ENCODE measurements around the gene KLHL26.
A peak's percentile ranks its signal among the peaks of the same experiment; 100 is the strongest.
"Not testable (repeated sequence)": the region's sequence is repeated elsewhere in the genome, so short reads cannot be mapped to it uniquely, and the experiment has no call there.

KLHL26 gene, protein sequence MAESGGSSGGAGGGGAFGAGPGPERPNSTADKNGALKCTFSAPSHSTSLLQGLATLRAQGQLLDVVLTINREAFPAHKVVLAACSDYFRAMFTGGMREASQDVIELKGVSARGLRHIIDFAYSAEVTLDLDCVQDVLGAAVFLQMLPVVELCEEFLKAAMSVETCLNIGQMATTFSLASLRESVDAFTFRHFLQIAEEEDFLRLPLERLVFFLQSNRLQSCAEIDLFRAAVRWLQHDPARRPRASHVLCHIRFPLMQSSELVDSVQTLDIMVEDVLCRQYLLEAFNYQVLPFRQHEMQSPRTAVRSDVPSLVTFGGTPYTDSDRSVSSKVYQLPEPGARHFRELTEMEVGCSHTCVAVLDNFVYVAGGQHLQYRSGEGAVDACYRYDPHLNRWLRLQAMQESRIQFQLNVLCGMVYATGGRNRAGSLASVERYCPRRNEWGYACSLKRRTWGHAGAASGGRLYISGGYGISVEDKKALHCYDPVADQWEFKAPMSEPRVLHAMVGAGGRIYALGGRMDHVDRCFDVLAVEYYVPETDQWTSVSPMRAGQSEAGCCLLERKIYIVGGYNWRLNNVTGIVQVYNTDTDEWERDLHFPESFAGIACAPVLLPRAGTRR

GRCh38 chr19:18636969-18637629 is at the start of gene KLHL26:
Gene KLHL26, plus strand, starts transcription at chr19:18637028. Its CDS starts 27 bp downstream, at chr19:18637055.
- TF ChIP-seq POLR2A (IDR thresholded peaks at IDR 0.05; ENCODE audit: low read length) (peak; percentile 33), GATA1 (IDR thresholded peaks at IDR 0.05; ENCODE audit: low read depth, low read length) (no peak)
- no peak for DNase-seq

- no peak for TF ChIP-seq POLR2A (IDR thresholded peaks at IDR 0.05; ENCODE audit: low read length)
- no peak for TF ChIP-seq GATA1 (IDR thresholded peaks at IDR 0.05; ENCODE audit: low read depth, low read length)
- DNase-seq, result peak in 1 of 2 experiments; percentile 49
These were observed 49.3 kb upstream of the KLHL26 start for GRCh38 chr19:18587561-18587960.

GRCh38 chr19:18587962-18588610 is 48.7 kb upstream of the KLHL26 start:
- DNase-seq, result no peak
- TF ChIP-seq POLR2A (IDR thresholded peaks at IDR 0.05; ENCODE audit: low read length) (no peak), GATA1 (IDR thresholded peaks at IDR 0.05; ENCODE audit: low read depth, low read length) (no peak)

DNA sequence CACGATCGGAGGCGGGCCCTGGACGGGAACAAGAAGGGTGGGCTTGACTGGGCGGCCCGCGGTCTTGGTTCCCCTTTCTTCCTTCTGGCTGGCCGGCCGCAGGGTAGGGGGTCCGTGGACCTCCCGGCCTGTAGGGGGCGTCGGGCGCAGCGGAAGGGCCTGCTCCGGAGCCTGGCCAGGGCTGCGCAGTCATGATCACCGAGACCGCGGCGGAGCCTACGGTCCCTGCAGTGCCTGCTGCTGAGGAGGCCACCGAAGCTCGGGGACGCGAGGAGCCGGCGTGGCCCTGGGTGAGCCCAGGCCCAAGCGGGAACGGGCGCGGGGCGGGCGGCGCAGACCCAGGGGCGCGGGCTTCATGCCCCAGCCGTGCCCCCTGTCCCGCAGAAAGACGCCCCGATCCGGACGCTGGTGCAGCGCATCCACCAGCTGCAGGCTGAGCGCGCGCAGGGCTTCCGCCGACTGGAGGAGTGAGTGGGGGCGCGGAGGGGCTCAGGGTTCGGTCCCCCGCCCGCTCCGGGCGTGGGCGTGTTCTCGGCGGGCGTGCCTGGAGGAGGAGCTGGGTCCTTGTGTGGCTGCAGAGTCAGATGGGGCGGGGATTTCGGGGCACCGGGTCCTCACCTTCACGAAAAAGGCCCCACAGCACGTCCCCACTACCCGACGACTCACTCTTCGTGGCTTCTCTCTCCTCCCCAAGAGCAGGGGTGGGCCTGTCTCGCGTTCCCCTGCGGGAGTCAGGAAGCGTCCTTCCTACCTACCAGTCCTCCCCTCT is 48.0 kb upstream of the KLHL26 start, which contains the start of gene REX1BD:
Gene REX1BD, plus strand, starts transcription at position 188 of the 769 bp plus-strand sequence. Its CDS starts 4 bp downstream, at position 192.
- TF ChIP-seq GATA1 (IDR thresholded peaks at IDR 0.05; ENCODE audit: low read depth, low read length), result no peak
- TF ChIP-seq POLR2A (IDR thresholded peaks at IDR 0.05; ENCODE audit: low read length), result peak; percentile 68
- peak; percentile 91 to 94 for DNase-seq

- DNase-seq, result peak; percentile 86 to 88
- TF ChIP-seq POLR2A (IDR thresholded peaks at IDR 0.05; ENCODE audit: low read length) (no peak), GATA1 (IDR thresholded peaks at IDR 0.05; ENCODE audit: low read depth, low read length) (no peak)
These were observed 47.2 kb upstream of the KLHL26 start for GRCh38 chr19:18589380-18590272.

DNA sequence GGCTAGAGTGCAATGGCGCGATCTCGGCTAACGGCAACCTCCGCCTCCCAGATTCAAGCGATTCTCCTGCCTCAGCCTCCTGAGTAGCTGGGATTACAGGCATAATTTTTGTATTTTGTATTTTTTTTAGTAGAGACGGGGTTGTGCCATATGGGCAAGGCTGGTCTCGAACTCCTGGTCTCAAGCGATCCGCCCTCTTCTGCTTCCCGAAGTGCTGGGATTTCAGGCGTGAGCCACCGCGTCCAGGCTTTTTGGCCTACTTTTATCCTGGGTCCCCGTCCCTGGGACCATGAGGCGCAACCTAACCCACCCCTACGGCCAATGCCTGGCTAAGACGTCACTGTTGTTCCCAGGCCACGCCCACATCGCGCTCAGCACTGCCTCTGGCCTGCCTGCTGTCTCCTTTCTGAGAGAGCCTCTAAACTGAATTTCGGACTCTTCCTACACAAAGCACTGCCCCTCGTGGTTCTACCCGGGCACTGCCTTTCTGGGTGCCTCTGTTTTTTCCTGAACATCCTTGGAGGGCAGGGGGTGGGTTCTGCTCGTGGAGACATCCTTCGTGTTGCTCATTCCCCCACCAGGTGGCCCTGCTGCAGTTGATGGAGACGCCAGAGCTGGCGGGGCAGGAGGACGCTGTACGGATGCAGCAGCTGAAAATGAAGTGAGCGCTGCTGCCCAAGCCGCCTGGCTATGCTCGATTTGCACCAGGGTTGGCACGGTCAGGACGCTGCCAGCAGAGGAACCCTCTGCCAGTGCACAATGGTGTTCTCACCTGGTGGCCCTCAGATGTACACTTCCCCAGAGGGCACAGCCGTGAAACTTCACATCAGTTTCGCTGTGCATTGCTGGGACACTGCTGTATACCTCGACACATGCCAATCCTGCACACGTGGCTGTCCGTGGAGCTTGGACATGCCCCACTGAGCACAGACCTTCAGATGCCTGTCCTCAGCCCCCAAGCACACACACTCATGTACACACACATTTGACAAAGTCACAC is 46.3 kb upstream of the KLHL26 start:
- TF ChIP-seq POLR2A (IDR thresholded peaks at IDR 0.05; ENCODE audit: low read length) (no peak), GATA1 (IDR thresholded peaks at IDR 0.05; ENCODE audit: low read depth, low read length) (no peak)
- DNase-seq, result peak; percentile 62 to 66

GRCh38 chr19:18591735-18592385 is 45.0 kb upstream of the KLHL26 start:
- no peak for DNase-seq
- TF ChIP-seq POLR2A (IDR thresholded peaks at IDR 0.05; ENCODE audit: low read length), result no peak
- TF ChIP-seq GATA1 (IDR thresholded peaks at IDR 0.05; ENCODE audit: low read depth, low read length), result no peak

DNA sequence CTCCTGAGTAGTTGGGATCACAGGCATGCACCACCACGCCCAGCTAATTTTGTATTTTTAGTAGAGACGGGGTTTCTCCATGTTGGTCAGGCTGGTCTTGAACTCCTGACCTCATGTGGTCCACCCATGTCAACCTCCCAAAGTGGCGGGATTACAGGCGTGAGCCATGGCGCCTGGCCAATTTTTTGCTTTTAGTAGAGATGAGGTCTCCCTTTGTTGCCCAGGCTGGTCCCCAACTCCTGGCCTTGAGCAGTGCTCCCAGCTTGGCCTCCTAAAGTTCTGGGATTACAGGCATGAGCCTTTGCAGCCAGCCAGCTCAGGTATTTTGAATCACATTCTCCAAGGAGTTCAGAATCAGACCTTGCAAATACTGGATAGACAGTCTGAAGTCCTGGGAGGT is 44.1 kb upstream of the KLHL26 start:
- not testable (repeated sequence) for DNase-seq

DNA sequence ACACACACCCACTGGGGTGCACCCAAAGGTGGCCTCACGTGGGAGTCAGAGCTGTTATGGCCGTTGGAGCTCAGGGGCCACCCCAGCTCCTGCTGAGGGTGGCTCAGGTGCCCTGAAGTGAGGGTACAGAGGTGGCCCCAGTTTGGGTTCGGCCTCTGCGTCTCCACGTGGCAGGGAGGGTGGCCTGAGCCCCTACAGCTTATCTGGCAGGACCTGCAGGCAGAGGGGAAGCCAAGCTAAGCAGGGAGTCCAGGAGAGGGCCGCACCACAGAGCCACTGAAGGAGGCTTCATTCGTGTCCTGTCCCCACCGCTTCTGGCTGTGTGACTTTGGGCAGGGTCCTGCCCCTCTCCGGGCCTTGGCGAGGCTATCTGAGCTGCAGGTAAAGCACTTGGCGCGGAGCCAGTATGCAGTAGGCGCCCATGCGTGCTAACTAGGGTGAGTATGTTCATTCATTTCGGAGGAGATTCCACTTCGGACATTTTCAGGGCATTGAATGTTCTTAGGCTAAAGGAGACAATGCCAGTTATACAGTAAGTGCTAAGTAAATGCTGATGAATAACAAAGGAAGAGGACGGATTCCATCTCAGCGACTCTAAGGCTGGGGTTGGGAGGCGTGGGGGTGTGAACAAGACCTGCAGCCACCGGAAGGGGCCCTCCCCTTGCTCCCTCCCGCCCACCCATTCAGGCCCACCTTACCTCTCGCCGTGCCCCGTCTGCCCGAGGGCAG is 43.3 kb upstream of the KLHL26 start:
- TF ChIP-seq GATA1 (IDR thresholded peaks at IDR 0.05; ENCODE audit: low read depth, low read length) (no peak), POLR2A (IDR thresholded peaks at IDR 0.05; ENCODE audit: low read length) (no peak)
- DNase-seq, result no peak

- DNase-seq, result peak; percentile 74 to 82
- TF ChIP-seq GATA1 (IDR thresholded peaks at IDR 0.05; ENCODE audit: low read depth, low read length) (no peak), POLR2A (IDR thresholded peaks at IDR 0.05; ENCODE audit: low read length) (no peak)
These were observed 42.6 kb upstream of the KLHL26 start for GRCh38 chr19:18594096-18594823.

Measured in erythroblast (primary cell).